ENCODE measurements around the gene LRRC4C.
"Not testable (repeated sequence)": the region's sequence is repeated elsewhere in the genome, so short reads cannot be mapped to it uniquely, and the experiment has no call there.

The LRRC4C gene

GRCh38 chr11:40168414-40168813 is 1291.0 kb downstream of the LRRC4C start:
- no peak for DNase-seq (ENCODE audit: low read depth)

DNA sequence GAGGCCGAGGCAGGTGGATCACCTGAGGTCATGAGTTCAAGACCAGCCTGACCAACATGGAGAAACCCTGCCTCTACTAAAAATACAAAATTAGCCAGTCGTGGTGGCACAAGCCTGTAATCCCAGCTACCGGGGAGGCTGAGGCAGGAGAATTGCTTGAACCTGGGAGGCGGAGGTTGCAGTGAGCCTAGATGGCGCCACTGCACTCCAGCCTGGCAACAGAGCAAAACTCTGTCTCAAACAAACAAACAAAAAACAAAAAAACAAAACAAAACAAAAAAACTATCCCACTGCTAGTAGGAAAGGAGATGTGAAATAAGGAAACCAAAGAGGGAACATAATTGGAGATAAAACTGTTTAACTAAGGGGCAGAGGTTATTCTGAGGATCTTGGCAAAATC is 1291.6 kb downstream of the LRRC4C start:
- not testable (repeated sequence) for DNase-seq (ENCODE audit: low read depth)

DNA sequence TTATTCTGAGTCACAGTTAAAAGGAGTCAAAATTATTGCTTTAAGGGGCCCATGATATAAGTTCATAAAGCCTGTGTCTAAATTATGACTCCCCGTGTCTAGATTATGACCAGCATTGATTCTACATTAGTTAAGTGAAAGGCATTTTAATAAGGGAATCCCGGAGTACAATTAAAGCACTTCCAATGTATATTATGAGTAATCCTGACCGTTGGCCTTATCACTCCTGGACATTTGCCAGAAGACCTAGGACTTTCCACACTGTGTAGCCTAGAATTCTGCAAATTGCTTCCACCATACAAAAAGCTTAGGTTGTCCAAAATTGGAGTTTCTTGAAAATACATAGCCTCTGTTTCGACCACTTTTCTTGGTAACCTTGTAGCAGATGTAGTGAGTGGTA is 1292.6 kb downstream of the LRRC4C start:
- DNase-seq (ENCODE audit: low read depth): no peak

- DNase-seq (ENCODE audit: low read depth): no peak
These were observed 1296.3 kb downstream of the LRRC4C start for GRCh38 chr11:40162901-40163883.

DNA sequence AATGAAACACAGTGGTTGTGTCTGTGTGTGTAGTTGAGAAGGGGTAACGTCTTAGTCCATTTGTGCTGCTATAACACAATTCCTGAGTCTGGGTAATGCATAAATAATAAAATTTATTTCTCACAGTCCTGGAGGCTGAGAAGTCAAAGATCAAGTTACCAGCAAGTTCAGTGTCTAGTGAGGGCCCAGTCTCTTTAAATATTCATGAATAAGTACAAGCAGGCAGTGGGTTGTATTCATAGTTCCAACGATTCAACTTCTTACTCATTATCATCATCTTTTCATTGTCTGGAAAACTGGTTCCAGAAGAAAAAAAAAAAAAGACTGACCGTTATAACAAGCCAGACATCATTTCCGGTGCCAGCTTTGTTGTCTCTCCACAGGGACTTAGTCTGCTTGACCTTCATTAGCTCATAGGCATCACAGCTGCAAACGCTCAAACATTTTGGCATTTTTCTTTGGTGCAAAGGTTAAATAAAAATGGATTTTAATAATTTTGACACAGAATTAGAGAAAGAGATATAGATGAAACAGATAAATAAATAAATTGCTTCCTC is 1297.5 kb downstream of the LRRC4C start:
- no peak for DNase-seq (ENCODE audit: low read depth)

- DNase-seq (ENCODE audit: low read depth): no peak
These were observed 1299.0 kb downstream of the LRRC4C start for GRCh38 chr11:40160418-40160817.

DNA sequence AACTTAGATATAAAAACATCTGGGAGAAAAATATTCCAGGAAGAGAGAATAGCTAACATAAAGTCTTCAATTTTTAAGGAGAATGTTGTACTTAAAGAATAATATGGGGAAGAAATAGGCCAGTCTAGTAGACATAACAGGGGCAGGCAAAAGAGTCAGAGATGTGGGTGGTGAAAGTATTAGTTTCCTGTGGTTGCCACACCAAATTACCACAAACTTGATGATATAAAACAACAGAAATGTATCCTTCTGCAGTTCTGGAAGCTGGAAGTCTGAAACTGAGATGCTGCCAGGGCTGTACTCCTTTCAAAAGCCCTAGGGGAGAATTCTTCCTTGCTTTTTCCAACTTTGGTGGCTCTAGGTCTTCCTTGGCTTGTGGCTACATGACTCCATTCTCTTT is 1309.7 kb downstream of the LRRC4C start:
- no peak for DNase-seq (ENCODE audit: low read depth)

GRCh38 chr11:40140560-40140959 is 1318.9 kb downstream of the LRRC4C start:
- no peak for DNase-seq (ENCODE audit: low read depth)

DNA sequence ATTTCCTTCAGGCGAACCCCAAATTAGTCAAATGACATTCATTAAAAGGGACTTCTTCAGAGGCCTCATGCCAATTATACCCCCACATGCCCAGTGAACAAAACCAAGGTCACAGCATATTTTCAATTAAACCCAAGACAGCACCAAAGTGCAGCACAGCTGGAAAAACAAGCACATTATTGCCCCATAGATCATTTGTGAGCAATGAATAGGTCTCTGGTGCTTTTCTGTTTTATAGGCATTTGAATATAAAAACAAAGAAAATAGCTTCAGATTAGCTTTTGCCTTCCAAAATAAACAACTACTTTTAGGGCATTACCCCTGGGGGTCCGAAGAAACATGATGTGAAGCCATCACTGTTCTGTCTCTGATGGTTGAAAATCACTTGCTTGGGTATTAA is 1319.9 kb downstream of the LRRC4C start:
- DNase-seq (ENCODE audit: low read depth): no peak

- DNase-seq (ENCODE audit: low read depth): no peak
These were observed 1320.4 kb downstream of the LRRC4C start for GRCh38 chr11:40139066-40139465.

DNA sequence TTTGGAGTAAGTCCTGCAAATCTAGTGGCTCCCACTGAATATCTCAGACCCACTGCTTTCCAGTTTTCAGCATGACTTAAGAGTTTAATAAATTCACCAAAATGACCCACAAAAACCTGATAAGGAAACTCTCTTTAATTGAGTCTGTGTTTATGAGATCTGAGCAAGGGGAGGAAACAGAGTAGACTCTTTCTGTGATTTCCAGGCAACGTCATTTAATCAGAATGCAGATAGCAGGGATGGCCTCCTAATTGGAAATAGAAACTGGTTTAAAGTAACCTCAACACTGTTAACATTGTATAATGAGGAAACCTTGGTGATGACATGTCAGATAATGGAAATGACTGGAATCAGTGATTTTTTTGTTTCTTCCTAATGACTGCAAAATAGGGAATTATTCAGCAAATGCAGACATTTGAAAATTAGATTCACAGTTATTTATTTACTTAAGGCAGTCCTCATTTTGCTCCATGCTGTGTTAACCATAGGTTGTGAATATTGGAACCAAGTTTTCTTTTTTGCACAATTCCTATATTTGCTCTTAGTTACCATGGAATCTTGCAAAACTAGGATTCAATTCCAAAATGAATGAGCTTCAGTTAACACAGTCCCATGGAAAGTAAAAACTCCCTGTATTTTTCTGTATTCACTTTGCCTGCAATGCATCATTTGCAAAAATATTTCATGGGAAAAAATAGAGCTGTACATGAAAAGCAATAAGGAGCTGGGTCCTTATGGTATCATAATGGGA is 1324.5 kb downstream of the LRRC4C start:
- no peak for DNase-seq (ENCODE audit: low read depth)

- no peak for DNase-seq (ENCODE audit: low read depth)
These were observed 1326.0 kb downstream of the LRRC4C start for GRCh38 chr11:40133498-40133897.

- DNase-seq (ENCODE audit: low read depth): no peak
These were observed 1326.5 kb downstream of the LRRC4C start for GRCh38 chr11:40132912-40133311.

- no peak for DNase-seq (ENCODE audit: low read depth)
These were observed 1329.0 kb downstream of the LRRC4C start for GRCh38 chr11:40130427-40130826.

DNA sequence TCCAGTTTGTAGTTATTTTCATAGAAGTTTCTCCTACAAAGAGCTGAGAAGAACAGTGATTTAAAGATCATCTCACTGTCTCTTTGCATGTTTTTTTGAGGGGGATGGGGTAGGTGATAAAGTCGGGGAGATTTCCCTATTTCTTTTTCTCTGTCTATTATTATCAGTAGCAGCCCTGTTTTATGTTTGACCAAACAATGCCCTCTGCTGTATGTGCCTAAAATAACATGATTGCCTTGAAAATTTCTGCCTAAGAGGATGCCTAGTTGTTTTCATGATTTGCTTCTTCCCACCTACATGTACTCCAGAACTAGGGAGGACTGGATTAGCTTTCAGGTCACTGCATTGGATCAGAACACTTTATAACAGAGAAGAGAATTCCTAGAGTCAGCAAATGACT is 1330.2 kb downstream of the LRRC4C start:
- no peak for DNase-seq (ENCODE audit: low read depth)

DNA sequence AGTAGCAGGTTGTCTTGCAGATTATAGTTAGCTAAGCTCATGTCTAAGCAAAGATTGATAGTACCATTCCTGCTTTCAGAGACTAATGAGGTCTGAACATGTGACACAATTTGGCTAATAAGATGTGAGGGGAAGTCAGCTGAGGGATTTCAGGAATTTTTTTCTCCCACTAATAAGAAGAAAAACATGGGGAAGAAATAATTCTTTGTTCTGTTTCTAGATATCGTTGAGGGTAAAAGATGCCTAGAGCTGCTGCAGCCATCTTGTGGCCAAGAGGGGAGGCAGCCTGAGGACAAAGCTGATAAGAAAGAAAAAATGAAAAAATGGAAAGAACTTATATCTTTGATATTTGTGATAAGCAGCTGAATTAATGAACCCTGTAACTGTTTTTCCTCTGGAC is 1334.4 kb downstream of the LRRC4C start:
- DNase-seq (ENCODE audit: low read depth): no peak

DNA sequence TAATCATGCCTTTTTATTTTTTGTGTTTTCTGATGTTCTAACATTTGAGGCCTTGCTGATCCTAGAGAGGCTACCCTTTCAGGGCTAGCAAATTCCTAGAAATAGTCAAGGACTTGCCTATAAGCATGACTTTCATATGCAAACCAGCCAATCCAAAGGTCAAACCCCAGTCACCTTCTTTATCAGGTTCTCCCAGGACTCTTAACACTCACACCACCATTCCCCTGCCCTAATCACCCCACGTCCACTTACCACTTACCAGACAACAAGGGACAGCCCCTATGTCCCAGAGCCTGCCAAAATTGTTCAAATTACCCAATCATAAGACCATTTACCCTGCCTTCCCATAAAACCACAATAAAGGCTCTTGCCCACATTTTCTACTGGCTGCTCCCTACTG is 1339.8 kb downstream of the LRRC4C start:
- no peak for DNase-seq (ENCODE audit: low read depth)

GRCh38 chr11:40118780-40119179 is 1340.7 kb downstream of the LRRC4C start:
- no peak for DNase-seq (ENCODE audit: low read depth)

- DNase-seq (ENCODE audit: low read depth): no peak
These were observed 1341.4 kb downstream of the LRRC4C start for GRCh38 chr11:40118026-40118425.

GRCh38 chr11:40104941-40105550 is 1354.4 kb downstream of the LRRC4C start:
- no peak for DNase-seq (ENCODE audit: low read depth)

DNA sequence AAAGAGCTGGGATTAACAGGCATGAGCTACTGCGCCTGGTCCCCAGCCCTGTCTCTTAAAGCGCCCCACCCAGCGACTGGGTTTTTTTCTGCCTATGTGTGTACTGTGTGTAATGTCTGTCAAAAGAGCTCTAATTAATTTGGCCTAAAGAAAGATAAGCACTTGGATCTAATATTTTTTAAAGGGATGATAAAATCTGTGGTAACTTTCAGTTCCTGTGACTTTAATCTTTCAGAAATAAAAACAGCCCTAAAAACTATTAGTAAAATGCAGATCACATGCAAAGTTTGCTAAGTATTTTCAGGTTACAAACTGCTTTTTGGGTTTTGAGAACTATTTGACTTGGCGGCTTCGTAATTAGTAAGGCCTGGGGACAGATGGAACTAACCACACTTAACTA is 1358.7 kb downstream of the LRRC4C start:
- no peak for DNase-seq (ENCODE audit: low read depth)

DNA sequence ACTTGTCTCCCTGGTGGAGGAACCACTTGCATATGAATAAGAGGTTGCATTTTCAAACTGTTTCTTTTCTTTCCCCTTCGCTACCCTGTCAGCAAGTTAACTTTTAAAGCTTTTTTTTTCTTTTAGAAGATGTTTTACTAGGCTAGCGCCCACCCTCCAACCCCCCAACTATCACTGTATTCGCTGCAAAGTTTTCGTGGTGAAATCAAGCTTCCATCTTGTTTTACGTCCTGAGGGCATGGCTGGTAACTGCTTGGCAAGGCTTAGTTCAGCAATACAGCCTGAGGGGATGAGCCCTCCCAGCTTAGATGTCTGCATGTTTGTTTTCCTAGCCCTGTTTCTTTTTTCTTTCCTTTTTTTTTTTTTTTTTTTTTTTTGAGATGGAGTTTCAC is 1359.3 kb downstream of the LRRC4C start:
- DNase-seq (ENCODE audit: low read depth): no peak

All from activated gamma-delta T cell treated with anti-CD3 and anti-CD28 coated beads, Interleukin-2, amount 50 U/mL, for 16 hours (primary cell).